SK-N-SH (cell line): Measurements from ENCODE around the gene DEFB129. TPM values are rescaled to one million over a fixed set of nuclear protein-coding genes. Genes with fewer than 3 reads are reported as not detected.

Experiments
- CTCF ChIA-PET: fragments of 300-600, 350-600 bp; formaldehyde crosslinking; extraction: SDS; loops from one replicate; lab custom pipeline; 2021; lab: Yijun Ruan, JAX
- POLR2A ChIA-PET: fragments of 350-600 bp; sonication (Branson Sonifier 250); formaldehyde crosslinking; extraction: SDS; loops from one replicate; lab custom pipeline; 2020; ENCODE audit warnings: antibody characterized with exemption, inconsistent platforms; lab: Yijun Ruan, JAX
- DNase-seq: peaks from one replicate; pipeline ENCODE4 v3.0.0; 2012
- H2AFZ ChIP-seq: fragments of 200-600 bp; sonication (generic); 2 replicates; pipeline ENCODE4 v1.8.1; 2016; ENCODE audit warnings: antibody characterized with exemption, mild to moderate bottlenecking, low read depth
- H3F3A ChIP-seq: fragments of 200-600 bp; sonication (generic); replicated peaks from 2 replicates; pipeline ENCODE3; 2016; ENCODE audit warnings: antibody characterized with exemption, mild to moderate bottlenecking; ENCODE audit not compliant: insufficient read depth
- H3K27ac ChIP-seq, 2 experiments: fragments of 200-500 bp in 1 of 2; fragments of 200-600 bp in 1 of 2; sonication (Bioruptor generic) in 1 of 2; sonication (generic), shearing (Covaris generic) in 1 of 2; 2 replicates each; pipeline versions ENCODE4 v1.5.1 to v1.6.1; 2014 to 2016; ENCODE audit warnings: low read depth in 2 of 2, inconsistent platforms in 1 of 2, low read length in 1 of 2, mild to moderate bottlenecking in 1 of 2, mixed read lengths in 1 of 2
- H3K27me3 ChIP-seq: fragments of 200-600 bp; sonication (generic), shearing (Covaris generic); 2 replicates; pipeline ENCODE4 v1.6.1; 2016; ENCODE audit warnings: mixed run types; ENCODE audit not compliant: insufficient read depth
- H3K36me3 ChIP-seq, 2 experiments: fragments of 200-500 bp in 1 of 2; fragments of 200-600 bp in 1 of 2; sonication (Bioruptor generic) in 1 of 2; sonication (generic) in 1 of 2; replicated peaks in 1 of 2; 2 replicates each; pipeline versions ENCODE3 to v1.5.1; 2014 to 2016; ENCODE audit warnings: low read length in 1 of 2, mild to moderate bottlenecking in 1 of 2; ENCODE audit not compliant: insufficient read depth in 2 of 2, control insufficient read depth in 1 of 2
- H3K4me1 ChIP-seq, 2 experiments: fragments of 200-500 bp in 1 of 2; fragments of 200-600 bp in 1 of 2; sonication (Bioruptor generic) in 1 of 2; sonication (generic), shearing (Covaris generic) in 1 of 2; 2 replicates each; pipeline versions ENCODE4 v1.5.1 to v1.6.1; 2014 to 2016; ENCODE audit warnings: low read depth in 1 of 2, low read length in 1 of 2, mixed run types in 1 of 2; ENCODE audit not compliant: insufficient read depth in 2 of 2, control insufficient read depth in 1 of 2
- H3K4me2 ChIP-seq: fragments of 200-600 bp; sonication (generic), shearing (Covaris generic); 2 replicates; pipeline ENCODE4 v1.6.1; 2017; ENCODE audit warnings: mixed run types
- H3K4me3 ChIP-seq, 2 experiments: fragments of 200-500 bp in 1 of 2; fragments of 200-600 bp in 1 of 2; sonication (Bioruptor generic) in 1 of 2; sonication (generic), shearing (Covaris generic) in 1 of 2; 2 replicates each; pipeline versions ENCODE4 v1.5.1 to v1.8.1; 2014 to 2016; ENCODE audit warnings: low read depth in 2 of 2, inconsistent platforms in 1 of 2, low read length in 1 of 2, mild to moderate bottlenecking in 1 of 2, mixed read lengths in 1 of 2, moderate library complexity in 1 of 2
- H3K79me2 ChIP-seq: fragments of 200-600 bp; sonication (generic); 2 replicates; pipeline ENCODE4 v1.8.1; 2017; ENCODE audit warnings: mild to moderate bottlenecking; ENCODE audit not compliant: insufficient read depth
- H3K9ac ChIP-seq: fragments of 200-600 bp; sonication (generic); 2 replicates; pipeline ENCODE4 v1.6.1; 2017; ENCODE audit warnings: mixed run types
- H3K9me2 ChIP-seq: fragments of 200-600 bp; sonication (generic); 2 replicates; pipeline ENCODE4 v1.6.1; 2017; ENCODE audit warnings: mixed run types
- H3K9me3 ChIP-seq: fragments of 200-600 bp; sonication (generic); 2 replicates; pipeline ENCODE4 v1.6.1; 2017; ENCODE audit warnings: mixed run types, mild to moderate bottlenecking, moderate library complexity
- H4K20me1 ChIP-seq: fragments of 200-600 bp; sonication (generic); 2 replicates; pipeline ENCODE4 v1.6.1; 2017; ENCODE audit warnings: mild to moderate bottlenecking, mixed run types; ENCODE audit not compliant: insufficient read depth
- ELF1 ChIP-seq: IDR thresholded peaks from 2 replicates; pipeline ENCODE4 v1.4.0; 2012
- FOSL2 ChIP-seq: IDR thresholded peaks from 2 replicates; pipeline ENCODE4 v1.4.0; 2012; ENCODE audit warnings: low read depth, mild to moderate bottlenecking, moderate library complexity, borderline replicate concordance
- FOXJ3 ChIP-seq: sonication (generic); formaldehyde crosslinking; IDR thresholded peaks from 2 replicates; pipeline ENCODE4 v1.5.1; 2020; ENCODE audit warnings: mild to moderate bottlenecking, missing genetic modification reagents
- FOXM1 ChIP-seq: IDR thresholded peaks from 2 replicates; pipeline ENCODE4 v1.4.0; 2012; ENCODE audit warnings: low read depth, mild to moderate bottlenecking
- MAX ChIP-seq: IDR thresholded peaks from 2 replicates; pipeline ENCODE4 v1.4.0; 2012; ENCODE audit warnings: low read depth
- MXI1 ChIP-seq: IDR thresholded peaks from 2 replicates; pipeline ENCODE4 v1.6.1; 2012; ENCODE audit warnings: mild to moderate bottlenecking, low read depth, low read length, improper control_type of control experiment
- NFIC ChIP-seq: IDR thresholded peaks from 2 replicates; pipeline ENCODE4 v1.4.0; 2012; ENCODE audit warnings: borderline replicate concordance
- RAD21 ChIP-seq: IDR thresholded peaks from 2 replicates; pipeline ENCODE4 v1.6.1; 2012; ENCODE audit warnings: mild to moderate bottlenecking, low read length
- RFX5 ChIP-seq: IDR thresholded peaks from 2 replicates; pipeline ENCODE4 v1.6.1; 2012; ENCODE audit warnings: mild to moderate bottlenecking, improper control_type of control experiment, low read length
- RXRA ChIP-seq: IDR thresholded peaks from 2 replicates; pipeline ENCODE4 v1.4.0; 2012; ENCODE audit warnings: low read depth, mild to moderate bottlenecking, borderline replicate concordance
- TAF1 ChIP-seq: IDR thresholded peaks from 2 replicates; pipeline ENCODE4 v1.6.1; 2012; ENCODE audit warnings: low read depth, mild to moderate bottlenecking, low read length, moderate library complexity, borderline replicate concordance
- TEAD4 ChIP-seq: IDR thresholded peaks from 2 replicates; pipeline ENCODE4 v1.4.0; 2012; ENCODE audit warnings: mild to moderate bottlenecking, borderline replicate concordance; ENCODE audit not compliant: insufficient read depth
- ZBTB33 ChIP-seq: IDR thresholded peaks from 2 replicates; pipeline ENCODE4 v1.4.0; 2012; ENCODE audit warnings: low read depth, borderline replicate concordance
- WGBS: methylation state at CpG from one replicate; pipeline ENCODE4 v1.1.6; 2017; ENCODE audit warnings: low lambda C conversion rate; 5-methylcytosine and 5-hydroxymethylcytosine counted together
- polyA plus RNA-seq, 3 experiments: library from polyadenylated mRNA; depleted of rRNA; stranded (reverse); fragments of >200 nt; gene quantifications; 2 replicates each; pipeline ENCODE4 v1.2.3, GENCODE V29; 2012
- TF ChIP-seq, protein P1 (sequence below): IDR thresholded peaks from 2 replicates; pipeline ENCODE4 v1.4.0; 2012; ENCODE audit warnings: low read depth, borderline replicate concordance
- TF ChIP-seq, protein P2 (sequence below): IDR thresholded peaks from 2 replicates; pipeline ENCODE4; 2012
- TF ChIP-seq, protein P3 (sequence below): IDR thresholded peaks from 2 replicates; pipeline ENCODE4 v1.6.1; 2012; ENCODE audit warnings: mild to moderate bottlenecking, low read depth, low read length, moderate library complexity

The DEFB129 gene
- polyA plus RNA-seq, 1 of the 3 experiments (the other 2 are of a cell fraction): not detected

GRCh38 chr20:187733-188132 lies 39.3 kb upstream of the DEFB129 start (continued):
- no peak for TF ChIP-seq TEAD4
- no peak for TF ChIP-seq RFX5

GRCh38 chr20:189611-190010 lies 37.4 kb upstream of the DEFB129 start, which contains the start of gene DEFB128:
Gene DEFB128, minus strand, starts transcription at chr20:189711. Its CDS starts 88 bp downstream, at chr20:189623.
- no peaks in the 10 kb centered on the region for H3F3A ChIP-seq
- H4K20me1 ChIP-seq: no peaks in the 10 kb centered on the region
- no peak for DNase-seq
- no peaks in the 10 kb centered on the region for H3K36me3 ChIP-seq
- no peak within 1 kb of the TSS for H3K27ac ChIP-seq
- H3K4me2 ChIP-seq: no peak within 1 kb of the TSS
- WGBS: 8% methylated on average over 7 of the region's 7 CpGs
- POLR2A ChIA-PET: no interaction called here
- no peak within 1 kb of the TSS for H3K9ac ChIP-seq
- peaks cover 6% of the 10 kb centered on the region; the same call in 1 of the 2 replicates for H3K27me3 ChIP-seq
- no peaks in the 10 kb centered on the region for H3K4me1 ChIP-seq
- H3K9me3 ChIP-seq: no peaks in the 10 kb centered on the region
- H3K79me2 ChIP-seq: no peaks in the 10 kb centered on the region
- CTCF ChIA-PET: interaction anchor here (1.1 kb wide), 1 partner anchor 10 kb away, joined by 3 read pairs; no protein-coding TSS in a partner anchor
- TF ChIP-seq TAF1 (no peak), FOXJ3 (no peak), RXRA (no peak), TEAD4 (no peak), RAD21 (no peak), NFIC (no peak), FOSL2 (no peak), MXI1 (no peak), ELF1 (no peak), MAX (no peak), FOXM1 (no peak), ZBTB33 (no peak)
- TF ChIP-seq, protein P1, sequence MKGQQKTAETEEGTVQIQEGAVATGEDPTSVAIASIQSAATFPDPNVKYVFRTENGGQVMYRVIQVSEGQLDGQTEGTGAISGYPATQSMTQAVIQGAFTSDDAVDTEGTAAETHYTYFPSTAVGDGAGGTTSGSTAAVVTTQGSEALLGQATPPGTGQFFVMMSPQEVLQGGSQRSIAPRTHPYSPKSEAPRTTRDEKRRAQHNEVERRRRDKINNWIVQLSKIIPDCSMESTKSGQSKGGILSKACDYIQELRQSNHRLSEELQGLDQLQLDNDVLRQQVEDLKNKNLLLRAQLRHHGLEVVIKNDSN: no peak
- TF ChIP-seq, protein P2, sequence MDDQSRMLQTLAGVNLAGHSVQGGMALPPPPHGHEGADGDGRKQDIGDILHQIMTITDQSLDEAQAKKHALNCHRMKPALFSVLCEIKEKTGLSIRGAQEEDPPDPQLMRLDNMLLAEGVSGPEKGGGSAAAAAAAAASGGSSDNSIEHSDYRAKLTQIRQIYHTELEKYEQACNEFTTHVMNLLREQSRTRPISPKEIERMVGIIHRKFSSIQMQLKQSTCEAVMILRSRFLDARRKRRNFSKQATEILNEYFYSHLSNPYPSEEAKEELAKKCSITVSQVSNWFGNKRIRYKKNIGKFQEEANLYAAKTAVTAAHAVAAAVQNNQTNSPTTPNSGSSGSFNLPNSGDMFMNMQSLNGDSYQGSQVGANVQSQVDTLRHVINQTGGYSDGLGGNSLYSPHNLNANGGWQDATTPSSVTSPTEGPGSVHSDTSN: no peak
- TF ChIP-seq, protein P3, sequence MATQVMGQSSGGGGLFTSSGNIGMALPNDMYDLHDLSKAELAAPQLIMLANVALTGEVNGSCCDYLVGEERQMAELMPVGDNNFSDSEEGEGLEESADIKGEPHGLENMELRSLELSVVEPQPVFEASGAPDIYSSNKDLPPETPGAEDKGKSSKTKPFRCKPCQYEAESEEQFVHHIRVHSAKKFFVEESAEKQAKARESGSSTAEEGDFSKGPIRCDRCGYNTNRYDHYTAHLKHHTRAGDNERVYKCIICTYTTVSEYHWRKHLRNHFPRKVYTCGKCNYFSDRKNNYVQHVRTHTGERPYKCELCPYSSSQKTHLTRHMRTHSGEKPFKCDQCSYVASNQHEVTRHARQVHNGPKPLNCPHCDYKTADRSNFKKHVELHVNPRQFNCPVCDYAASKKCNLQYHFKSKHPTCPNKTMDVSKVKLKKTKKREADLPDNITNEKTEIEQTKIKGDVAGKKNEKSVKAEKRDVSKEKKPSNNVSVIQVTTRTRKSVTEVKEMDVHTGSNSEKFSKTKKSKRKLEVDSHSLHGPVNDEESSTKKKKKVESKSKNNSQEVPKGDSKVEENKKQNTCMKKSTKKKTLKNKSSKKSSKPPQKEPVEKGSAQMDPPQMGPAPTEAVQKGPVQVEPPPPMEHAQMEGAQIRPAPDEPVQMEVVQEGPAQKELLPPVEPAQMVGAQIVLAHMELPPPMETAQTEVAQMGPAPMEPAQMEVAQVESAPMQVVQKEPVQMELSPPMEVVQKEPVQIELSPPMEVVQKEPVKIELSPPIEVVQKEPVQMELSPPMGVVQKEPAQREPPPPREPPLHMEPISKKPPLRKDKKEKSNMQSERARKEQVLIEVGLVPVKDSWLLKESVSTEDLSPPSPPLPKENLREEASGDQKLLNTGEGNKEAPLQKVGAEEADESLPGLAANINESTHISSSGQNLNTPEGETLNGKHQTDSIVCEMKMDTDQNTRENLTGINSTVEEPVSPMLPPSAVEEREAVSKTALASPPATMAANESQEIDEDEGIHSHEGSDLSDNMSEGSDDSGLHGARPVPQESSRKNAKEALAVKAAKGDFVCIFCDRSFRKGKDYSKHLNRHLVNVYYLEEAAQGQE: no peak
- H2AFZ ChIP-seq: no peak within 1 kb of the TSS
- no peaks in the 10 kb centered on the region for H3K9me2 ChIP-seq
- no peak within 1 kb of the TSS for H3K4me3 ChIP-seq
